Daoy (cell line): Measurements from ENCODE around the gene DPEP3. TPM values are rescaled to one million over a fixed set of nuclear protein-coding genes. Genes with fewer than 3 reads are reported as not detected.
"Not testable (repeated sequence)": the region's sequence is repeated elsewhere in the genome, so short reads cannot be mapped to it uniquely, and the experiment has no call there.

Experiments used
- DNase-seq: peaks from one replicate; pipeline ENCODE4 v3.0.0-alpha.2; 2015; ENCODE audit warnings: low read depth
- total RNA-seq: library from RNA; depleted of rRNA; stranded (reverse); fragments of >200 nt; shearing (Covaris generic); gene quantifications from 2 replicates; pipeline ENCODE4 v1.2.3, GENCODE V29; 2014

Gene DPEP3
- total RNA-seq, 1 experiment from 2014 or later = not detected

DNA sequence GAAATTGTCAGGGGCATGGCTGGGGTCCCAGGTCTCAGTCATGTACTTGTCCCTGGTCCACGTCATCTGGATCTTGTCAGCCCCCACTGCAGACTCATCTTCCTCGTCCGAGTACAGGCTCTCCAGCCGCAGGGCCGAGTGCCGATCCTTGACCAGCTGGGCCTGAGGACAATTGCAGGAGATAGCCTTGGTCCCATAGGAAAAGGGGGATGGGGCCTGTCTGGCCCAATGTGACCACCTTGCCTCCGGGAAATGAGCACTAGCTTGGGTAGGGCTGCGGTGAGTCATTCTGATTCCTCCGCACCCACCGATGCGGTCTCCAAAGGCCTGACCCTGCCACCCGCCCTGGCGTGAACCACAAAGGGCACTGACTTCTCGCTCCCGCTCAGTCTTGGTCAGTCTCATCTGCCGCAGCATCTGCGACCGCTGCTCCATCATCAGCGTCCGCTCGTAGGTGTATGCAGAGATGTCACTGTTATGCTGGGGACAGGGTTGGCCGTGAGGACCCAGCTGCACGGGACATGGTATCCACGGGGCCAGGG, 34.8 kb downstream of the DPEP3 start:
- DNase-seq = no peak

- DNase-seq = no peak
Observed at GRCh38 chr16:67944690-67945391, 35.5 kb downstream of the DPEP3 start.

GRCh38 chr16:67943619-67944504, 36.4 kb downstream of the DPEP3 start, which contains the start of gene LCAT:
TSS of gene LCAT (minus strand) at chr16:67944120. CDS start at chr16:67944101, 19 bp downstream.
- no peak for DNase-seq

GRCh38 chr16:67943256-67943618, 37.1 kb downstream of the DPEP3 start:
- DNase-seq = no peak

- no peak for DNase-seq
Observed at GRCh38 chr16:67942510-67943255, 37.6 kb downstream of the DPEP3 start.

- DNase-seq = peak; percentile 38
Observed at GRCh38 chr16:67942200-67942509, 38.1 kb downstream of the DPEP3 start.

DNA sequence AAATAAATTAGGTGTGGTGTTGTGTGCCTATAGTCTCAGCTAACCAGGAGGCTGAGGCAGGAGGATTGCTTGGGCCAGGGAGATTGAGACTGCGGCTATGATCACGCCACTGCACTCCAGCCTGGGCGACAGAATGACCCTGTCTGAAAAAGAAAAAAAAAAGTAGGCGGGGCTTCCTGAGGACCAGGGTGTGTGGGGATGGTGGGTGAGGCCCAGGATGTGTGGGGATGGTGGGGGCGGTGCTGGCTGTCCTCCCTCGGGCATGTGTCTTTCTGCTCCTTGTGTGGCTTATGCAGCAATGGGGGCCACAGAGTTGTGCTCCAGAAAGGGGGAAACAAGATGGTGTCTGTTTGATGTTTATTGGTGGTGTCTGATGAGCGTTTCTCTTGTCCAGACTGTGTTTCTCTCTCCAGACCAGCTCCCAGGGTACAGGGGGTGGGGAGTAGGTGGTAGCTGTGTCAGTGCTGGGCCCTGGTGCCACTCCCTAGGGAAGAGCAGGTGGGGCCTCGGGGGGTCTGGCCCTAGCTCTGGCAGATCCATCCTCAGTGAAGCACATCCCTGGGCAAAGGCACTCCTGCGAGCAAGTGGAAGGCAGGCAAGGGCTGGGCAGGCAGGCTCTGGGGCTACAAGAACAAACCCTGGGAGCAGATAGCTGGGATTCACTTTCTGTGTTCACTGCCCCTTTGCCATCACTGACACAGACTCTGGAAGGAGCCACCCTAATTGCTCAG, 38.7 kb downstream of the DPEP3 start:
- DNase-seq = no peak

GRCh38 chr16:67940446-67941089, 39.7 kb downstream of the DPEP3 start:
- no peak for DNase-seq

DNA sequence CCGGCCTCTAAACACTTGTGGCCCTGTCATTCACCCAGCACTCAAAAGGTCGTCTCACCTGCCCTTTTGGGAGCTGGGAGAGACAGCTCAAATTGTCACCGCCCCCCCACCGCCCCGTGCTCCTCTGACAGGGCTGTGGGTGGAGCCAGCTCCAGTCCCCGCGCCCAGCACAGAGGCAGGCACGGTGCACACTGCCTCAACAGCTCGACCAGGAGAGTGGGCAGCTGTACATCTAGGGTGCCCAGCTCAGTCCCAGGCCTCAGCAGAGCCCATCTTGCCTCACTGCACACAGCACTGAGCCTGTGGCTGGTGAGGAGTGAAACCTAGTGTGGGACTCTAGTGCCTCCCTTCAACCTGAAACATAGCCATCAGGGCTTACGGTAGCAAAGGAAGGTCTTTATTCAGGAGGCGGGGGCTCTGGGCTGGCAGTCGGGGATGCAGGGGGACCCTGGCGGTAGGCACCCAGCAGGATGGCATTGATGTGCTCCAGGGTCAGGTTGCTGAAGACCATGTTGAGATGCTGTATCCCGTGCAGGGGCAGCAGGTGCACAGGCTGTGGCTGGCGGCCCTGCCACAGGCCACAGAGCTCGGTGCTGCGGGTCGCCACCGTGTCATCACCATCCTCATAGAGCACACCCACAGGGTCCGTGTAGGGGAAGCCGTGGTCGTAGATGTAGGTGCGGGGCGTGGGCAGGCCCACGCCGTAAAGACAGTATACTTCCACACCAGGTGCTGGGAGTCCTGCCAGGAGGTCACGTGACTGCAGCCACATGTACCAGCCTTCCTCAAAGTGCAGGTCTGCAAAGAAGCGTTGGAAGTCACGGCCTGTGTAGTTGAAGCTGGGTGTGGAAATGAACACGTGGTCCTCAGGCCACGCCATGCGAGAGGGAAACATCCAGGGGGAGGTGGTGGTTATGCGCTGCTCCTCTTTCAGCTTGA, 40.5 kb downstream of the DPEP3 start:
- no peak for DNase-seq

GRCh38 chr16:67937713-67938112, 42.6 kb downstream of the DPEP3 start:
- not testable (repeated sequence) for DNase-seq

GRCh38 chr16:67936880-67937605, 43.3 kb downstream of the DPEP3 start:
- DNase-seq = no peak

GRCh38 chr16:67936124-67936879, 44.0 kb downstream of the DPEP3 start, which contains the start of gene PSMB10:
TSS of gene PSMB10 (minus strand) at chr16:67936850. CDS start at chr16:67936749, 101 bp downstream.
- DNase-seq = peak; percentile 74

- DNase-seq = peak; percentile 95
Observed at GRCh38 chr16:67935402-67936123, 44.7 kb downstream of the DPEP3 start.

- DNase-seq = no peak
Observed at GRCh38 chr16:67935101-67935401, 45.2 kb downstream of the DPEP3 start.

GRCh38 chr16:67934306-67935100, 45.8 kb downstream of the DPEP3 start:
- DNase-seq = no peak

- DNase-seq = no peak
Observed at GRCh38 chr16:67933805-67934204, 46.5 kb downstream of the DPEP3 start.

GRCh38 chr16:67932462-67932840, 47.8 kb downstream of the DPEP3 start:
- DNase-seq = no peak
